22Rv1 (cell line): Measurements from ENCODE around the gene DDAH1.

Source experiments
- CTCF ChIP-seq: fragments of 450-650 bp; IDR thresholded peaks from 2 replicates; pipeline ENCODE4 v1.5.1; 2017; ENCODE audit warnings: mild to moderate bottlenecking
- ZFX ChIP-seq: fragments of 450-650 bp; IDR thresholded peaks from 2 replicates; pipeline ENCODE4 v1.6.1; 2017; ENCODE audit warnings: antibody characterized with exemption, borderline replicate concordance

- TF ChIP-seq CTCF (no peak), ZFX (no peak)
These were observed 19.1 kb downstream of the DDAH1 start for GRCh38 chr1:85445906-85446305.
